Fibroblast of lung (primary cell): ENCODE results near the gene SIAH3. TPM values are rescaled to one million over a fixed set of nuclear protein-coding genes. Genes with fewer than 3 reads are reported as not detected.
A peak's percentile ranks its signal among the peaks of the same experiment; 100 is the strongest.

Source experiments
- DNase-seq, 2 donors: peaks; one replicate each; pipeline versions ENCODE4 v3.0.0 to v3.0.0-alpha.2; 2010; ENCODE audit warnings: low read depth in 2 of 2
- H2AFZ ChIP-seq: 2 replicates; pipeline ENCODE4 v1.5.1; 2012; ENCODE audit warnings: low read length, control low read depth, inconsistent platforms
- H3K27ac ChIP-seq: 2 replicates; pipeline ENCODE4 v1.5.1; 2011; ENCODE audit warnings: low read length, control low read depth; ENCODE audit not compliant: insufficient read depth
- H3K27me3 ChIP-seq: 2 replicates; pipeline ENCODE4 v1.5.1; 2011; ENCODE audit warnings: mild to moderate bottlenecking, low read length; ENCODE audit not compliant: control insufficient read depth, insufficient read depth
- H3K36me3 ChIP-seq: 2 replicates; pipeline ENCODE4 v1.5.1; 2011; ENCODE audit warnings: low read length; ENCODE audit not compliant: control insufficient read depth, insufficient read depth
- H3K4me1 ChIP-seq: 2 replicates; pipeline ENCODE4 v1.5.1; 2011; ENCODE audit warnings: low read length; ENCODE audit not compliant: control insufficient read depth, insufficient read depth; ENCODE audit errors: extremely low read depth
- H3K4me2 ChIP-seq: 2 replicates; pipeline ENCODE4 v1.5.1; 2011; ENCODE audit warnings: low read length, control low read depth; ENCODE audit not compliant: insufficient read depth; ENCODE audit errors: extremely low read depth
- H3K4me3 ChIP-seq, 4 experiments: fragments of 200-600 bp in 1 of 4; sonication (generic) in 1 of 4; replicated peaks in 1 of 4; 2 replicates each; pipeline ENCODE4 v1.5.1; 2011 to 2016; ENCODE audit warnings: low read length in 4 of 4, low read depth in 3 of 4, mild to moderate bottlenecking in 3 of 4, control low read depth in 2 of 4, inconsistent platforms in 1 of 4, mixed read lengths in 1 of 4; ENCODE audit not compliant: insufficient read depth in 1 of 4; ENCODE audit errors: control extremely low read depth in 1 of 4
- H3K79me2 ChIP-seq: 2 replicates; pipeline ENCODE4 v1.5.1; 2012; ENCODE audit warnings: mild to moderate bottlenecking, low read length, inconsistent platforms; ENCODE audit not compliant: control insufficient read depth, insufficient read depth
- H3K9ac ChIP-seq: 2 replicates; pipeline ENCODE4 v1.5.1; 2011; ENCODE audit warnings: mild to moderate bottlenecking, low read length, control low read depth; ENCODE audit not compliant: insufficient read depth
- H3K9me3 ChIP-seq: 2 replicates; pipeline ENCODE4 v1.5.1; 2012; ENCODE audit warnings: low read depth, low read length; ENCODE audit not compliant: control insufficient read depth, insufficient read depth
- H4K20me1 ChIP-seq: 2 replicates; pipeline ENCODE4 v1.5.1; 2011; ENCODE audit warnings: low read length; ENCODE audit not compliant: control insufficient read depth, insufficient read depth; ENCODE audit errors: extremely low read depth
- EZH2 ChIP-seq: IDR thresholded peaks from 2 replicates; pipeline ENCODE4 v1.5.1; 2012; ENCODE audit warnings: low read length, control low read depth, mild to moderate bottlenecking; ENCODE audit errors: missing control alignments
- polyA plus RNA-seq, 2 donors: library from polyadenylated mRNA; depleted of rRNA in 1 of 2; stranded (reverse) in 1 of 2; unstranded in 1 of 2; fragments of >200 nt; gene quantifications; 2 replicates each; pipeline ENCODE4 v1.2.1, GENCODE V29; 2011 to 2012; ENCODE audit warnings: missing spikeins in 1 of 2
- total RNA-seq: library from RNA; depleted of rRNA; stranded (reverse); fragments of >200 nt; gene quantifications from 2 replicates; pipeline ENCODE4 v1.2.1, GENCODE V29; 2014
- TF ChIP-seq, protein P1 (sequence below), 2 donors: IDR thresholded peaks in 1 of 2; conservative IDR thresholded peaks in 1 of 2; 1 replicate in 1 of 2; 2 replicates in 1 of 2; pipeline ENCODE4 v1.5.1; 2011 to 2012; ENCODE audit warnings: low read length in 2 of 2, control low read depth in 1 of 2, inconsistent platforms in 1 of 2, low read depth in 1 of 2, mild to moderate bottlenecking in 1 of 2

SIAH3 gene
- total and polyA plus RNA-seq, 2 donors (not counting 1 experiment from before 2014, with no cell fraction given), result not detected

- TF ChIP-seq, protein P1, sequence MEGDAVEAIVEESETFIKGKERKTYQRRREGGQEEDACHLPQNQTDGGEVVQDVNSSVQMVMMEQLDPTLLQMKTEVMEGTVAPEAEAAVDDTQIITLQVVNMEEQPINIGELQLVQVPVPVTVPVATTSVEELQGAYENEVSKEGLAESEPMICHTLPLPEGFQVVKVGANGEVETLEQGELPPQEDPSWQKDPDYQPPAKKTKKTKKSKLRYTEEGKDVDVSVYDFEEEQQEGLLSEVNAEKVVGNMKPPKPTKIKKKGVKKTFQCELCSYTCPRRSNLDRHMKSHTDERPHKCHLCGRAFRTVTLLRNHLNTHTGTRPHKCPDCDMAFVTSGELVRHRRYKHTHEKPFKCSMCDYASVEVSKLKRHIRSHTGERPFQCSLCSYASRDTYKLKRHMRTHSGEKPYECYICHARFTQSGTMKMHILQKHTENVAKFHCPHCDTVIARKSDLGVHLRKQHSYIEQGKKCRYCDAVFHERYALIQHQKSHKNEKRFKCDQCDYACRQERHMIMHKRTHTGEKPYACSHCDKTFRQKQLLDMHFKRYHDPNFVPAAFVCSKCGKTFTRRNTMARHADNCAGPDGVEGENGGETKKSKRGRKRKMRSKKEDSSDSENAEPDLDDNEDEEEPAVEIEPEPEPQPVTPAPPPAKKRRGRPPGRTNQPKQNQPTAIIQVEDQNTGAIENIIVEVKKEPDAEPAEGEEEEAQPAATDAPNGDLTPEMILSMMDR (conservative IDR thresholded peaks at IDR 0.05 in 1 of 2, IDR thresholded peaks at IDR 0.05 in 1 of 2; ENCODE audit: low read depth in 1 of 2, low read length in 2 of 2), result no peak
- TF ChIP-seq EZH2, result no peak
- H3K9ac ChIP-seq, result no peak overlapping the region
- DNase-seq, result peak in 1 of 2 donors; percentile 22
- H3K9me3 ChIP-seq, result no peaks in the 10 kb centered on the region
- H3K36me3 ChIP-seq, result no peaks in the 10 kb centered on the region
- no peak overlapping the region for H2AFZ ChIP-seq
- H3K79me2 ChIP-seq, result no peaks in the 10 kb centered on the region
- H3K27me3 ChIP-seq, result peaks cover 4% of the 10 kb centered on the region
- no peaks in the 10 kb centered on the region for H3K4me1 ChIP-seq
- H3K4me2 ChIP-seq, result no peak overlapping the region
- H3K27ac ChIP-seq, result no peak overlapping the region
- no peaks in the 10 kb centered on the region for H4K20me1 ChIP-seq
- H3K4me3 ChIP-seq, result no peak overlapping the region
Observed at GRCh38 chr13:45882626-45883025, 31.1 kb upstream of the SIAH3 start.

DNA sequence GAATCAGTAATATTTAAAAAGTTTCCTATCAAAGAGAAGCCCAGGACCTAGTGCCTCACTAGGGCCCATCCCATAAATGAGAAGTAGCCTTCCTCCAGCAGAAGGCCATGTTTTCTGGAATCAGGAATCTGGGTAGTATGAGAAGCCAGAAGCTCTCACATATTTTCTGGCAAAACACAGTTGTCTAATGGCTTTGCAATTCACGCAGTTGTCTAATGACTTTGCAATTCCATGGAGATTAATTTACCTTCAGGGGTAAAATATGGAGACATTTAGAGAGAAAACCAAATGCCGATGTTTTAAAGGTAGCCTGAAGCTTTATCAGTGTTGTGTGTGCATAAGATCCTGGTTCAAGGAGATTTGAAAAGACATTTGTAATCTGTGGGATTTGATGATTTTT, 29.8 kb upstream of the SIAH3 start:
- Histone ChIP-seq H3K4me3 (no peak overlapping the region), H3K27me3 (peaks cover 4% of the 10 kb centered on the region), H3K27ac (no peak overlapping the region), H2AFZ (no peak overlapping the region), H3K9ac (no peak overlapping the region), H3K4me2 (no peak overlapping the region), H4K20me1 (no peaks in the 10 kb centered on the region), H3K4me1 (no peaks in the 10 kb centered on the region), H3K36me3 (no peaks in the 10 kb centered on the region), H3K79me2 (no peaks in the 10 kb centered on the region), H3K9me3 (no peaks in the 10 kb centered on the region)
- no peak for TF ChIP-seq EZH2
- TF ChIP-seq, protein P1 (conservative IDR thresholded peaks at IDR 0.05 in 1 of 2, IDR thresholded peaks at IDR 0.05 in 1 of 2; ENCODE audit: low read depth in 1 of 2, low read length in 2 of 2), result no peak
- no peak for DNase-seq

DNA sequence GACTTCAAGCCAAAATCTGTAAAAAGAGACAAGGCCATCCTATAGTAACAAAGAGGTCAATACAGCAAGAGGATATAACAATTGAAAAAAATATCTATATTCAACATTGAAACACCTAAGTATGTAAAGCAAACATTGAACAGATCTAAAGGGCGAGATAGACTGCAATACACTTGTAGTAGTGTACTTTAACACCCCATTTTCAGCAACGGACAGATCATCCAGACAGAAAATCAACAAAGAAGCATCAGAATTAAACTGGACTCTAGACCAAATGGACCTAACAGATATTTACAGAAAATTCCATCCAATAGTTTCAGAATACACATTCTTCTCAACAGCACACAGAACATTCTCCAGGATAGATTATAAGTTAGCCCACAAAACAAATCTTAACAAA, 28.7 kb upstream of the SIAH3 start:
- Histone ChIP-seq H4K20me1 (no peaks in the 10 kb centered on the region), H2AFZ (no peak overlapping the region), H3K27me3 (peaks cover 4% of the 10 kb centered on the region), H3K9ac (no peak overlapping the region), H3K4me3 (no peak overlapping the region), H3K36me3 (no peaks in the 10 kb centered on the region), H3K9me3 (no peaks in the 10 kb centered on the region), H3K27ac (no peak overlapping the region), H3K79me2 (no peaks in the 10 kb centered on the region), H3K4me1 (no peaks in the 10 kb centered on the region), H3K4me2 (no peak overlapping the region)
- TF ChIP-seq EZH2, result no peak
- TF ChIP-seq, protein P1 (conservative IDR thresholded peaks at IDR 0.05 in 1 of 2, IDR thresholded peaks at IDR 0.05 in 1 of 2; ENCODE audit: low read depth in 1 of 2, low read length in 2 of 2), result no peak
- DNase-seq, result no peak
